ENCODE measurements around the gene SRSF4.

GRCh38 chr1:29162476-29163138, 19.1 kb downstream of the SRSF4 start:
- no peak for TF ChIP-seq CTCF (IDR thresholded peaks at IDR 0.05; ENCODE audit: extremely low read depth in 1 of 2, insufficient read depth in 1 of 2, low read depth in 1 of 2, low read length in 2 of 2)
- no peak for TF ChIP-seq EZH2 (IDR thresholded peaks at IDR 0.05; ENCODE audit: borderline replicate concordance, low read depth, low read length, severe bottlenecking)
